GM19035 (cell line): ENCODE data around the gene UEVLD.
A peak's percentile ranks its signal among the peaks of the same experiment; 100 is the strongest.

Source experiments
- ATAC-seq: cut with Tn5 transposase; IDR thresholded peaks from one replicate; pipeline ENCODE4 v1.9.1; 2021; ENCODE audit not compliant: unreplicated experiment

UEVLD gene

DNA sequence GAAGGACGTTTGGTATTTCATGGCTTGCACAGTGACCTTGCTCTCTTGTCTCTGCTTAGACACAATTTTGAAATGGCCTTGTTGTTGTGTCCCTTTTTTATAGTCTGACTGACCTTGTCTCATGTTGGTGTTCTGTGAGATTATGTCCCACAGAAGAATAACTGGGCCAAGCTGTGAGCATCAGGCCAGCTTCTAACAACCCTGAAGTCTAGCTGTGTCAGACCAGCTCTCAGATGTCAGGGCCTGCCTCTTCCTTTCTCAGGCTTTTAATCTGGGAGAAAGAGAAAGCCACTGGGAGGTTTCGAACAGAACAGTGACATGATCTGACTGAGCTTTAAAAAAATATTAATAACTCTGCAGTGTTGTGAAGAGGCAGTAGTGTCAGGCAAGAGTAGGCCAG, 2.0 kb upstream of the UEVLD start:
- ATAC-seq: no peak

GRCh38 chr11:18581825-18582224, 6.7 kb downstream of the UEVLD start:
- ATAC-seq: no peak

- ATAC-seq: no peak
Measured at GRCh38 chr11:18580113-18580766, 8.3 kb downstream of the UEVLD start.

GRCh38 chr11:18578975-18579598, 9.4 kb downstream of the UEVLD start:
- no peak for ATAC-seq

- ATAC-seq: no peak
Measured at GRCh38 chr11:18575361-18575760, 13.2 kb downstream of the UEVLD start.

DNA sequence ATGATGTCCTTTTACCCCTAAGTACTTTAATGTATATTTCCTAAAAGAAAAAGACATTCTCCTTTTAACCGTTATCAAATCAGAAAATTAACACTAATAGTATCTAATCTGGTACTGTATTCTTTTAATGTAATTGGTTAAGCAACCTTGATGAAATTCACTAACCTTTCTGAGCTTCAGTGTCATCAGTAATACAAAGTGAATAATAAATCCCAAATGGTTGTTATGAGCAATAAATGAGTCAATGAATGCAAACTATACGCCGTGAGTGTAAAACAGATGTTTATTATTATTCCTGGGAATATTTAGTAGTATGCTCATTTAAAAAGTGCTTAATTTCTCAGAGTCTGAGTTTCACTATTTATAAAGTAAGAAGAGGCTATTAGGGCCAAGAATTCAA, 21.5 kb downstream of the UEVLD start:
- no peak for ATAC-seq

- no peak for ATAC-seq
Measured at GRCh38 chr11:18566406-18566805, 22.1 kb downstream of the UEVLD start.

GRCh38 chr11:18564149-18564548, 24.4 kb downstream of the UEVLD start:
- ATAC-seq: no peak

DNA sequence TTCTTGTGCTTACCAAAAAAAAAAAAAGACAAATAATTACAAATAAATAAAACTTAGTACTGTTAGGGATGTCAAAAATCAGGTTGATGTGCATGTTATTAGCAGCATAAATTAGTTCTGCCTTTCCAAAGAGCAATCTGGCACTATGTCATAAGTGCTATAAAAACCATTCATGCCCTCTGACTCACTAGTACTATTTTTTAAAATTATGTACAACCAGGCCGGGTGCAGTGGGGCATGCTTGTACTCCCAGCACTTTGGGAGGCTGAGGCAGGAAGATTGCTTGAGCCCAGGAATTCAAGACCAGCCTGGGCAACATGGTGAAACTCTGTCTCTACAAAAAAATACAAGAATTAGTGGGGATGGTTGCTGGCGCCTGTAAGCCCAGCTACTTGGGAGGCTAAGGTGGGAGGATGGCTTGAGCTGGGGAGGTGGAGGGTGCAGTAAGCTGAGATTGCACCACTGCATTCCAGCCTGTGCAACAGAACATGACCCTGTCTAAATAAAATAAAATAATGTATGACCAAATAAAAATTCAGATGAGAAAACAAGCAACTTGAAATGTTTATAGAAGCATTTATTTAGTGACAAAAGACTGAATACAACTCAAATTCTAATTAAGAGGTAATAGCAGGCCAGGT, 25.3 kb downstream of the UEVLD start:
- no peak for ATAC-seq

- ATAC-seq: no peak
Measured at GRCh38 chr11:18548001-18548400, 40.5 kb downstream of the UEVLD start.

DNA sequence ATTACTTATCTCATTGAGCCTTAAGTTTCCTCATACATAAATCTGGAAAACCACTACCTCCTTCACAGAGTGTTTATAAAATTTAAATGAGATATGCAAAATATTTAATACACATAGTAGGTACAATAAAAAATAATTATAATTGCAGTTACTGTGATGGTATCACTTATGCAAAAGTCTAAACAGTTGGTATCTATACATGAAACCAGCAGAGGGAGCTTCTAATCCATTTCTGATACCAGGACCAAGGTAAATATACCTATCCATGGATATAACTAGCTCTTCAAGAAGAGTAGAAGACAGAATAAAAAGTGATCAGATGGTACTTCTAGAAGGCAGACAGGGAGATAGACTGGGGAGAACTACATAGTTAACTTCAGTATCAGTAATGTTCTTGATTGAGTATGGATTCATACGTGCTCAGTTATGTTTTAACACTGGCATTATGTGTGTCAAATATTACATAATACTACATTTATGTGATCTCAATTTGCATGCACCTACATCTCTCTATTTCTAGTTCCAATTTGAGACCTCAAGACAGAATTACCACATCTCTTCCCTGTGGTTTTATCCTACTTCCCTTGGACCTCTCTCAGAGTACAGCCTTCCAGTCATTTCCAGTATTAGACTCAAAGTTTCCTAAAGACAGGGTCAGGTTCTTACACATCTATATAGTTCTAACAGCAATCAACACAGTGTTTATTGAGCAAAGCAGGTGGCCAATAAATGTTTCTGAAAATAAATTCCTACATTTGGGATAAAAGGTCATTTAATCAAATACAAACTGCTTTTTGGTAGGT, 48.1 kb downstream of the UEVLD start:
- ATAC-seq: no peak

GRCh38 chr11:18536209-18536608, 52.3 kb downstream of the UEVLD start:
- no peak for ATAC-seq

DNA sequence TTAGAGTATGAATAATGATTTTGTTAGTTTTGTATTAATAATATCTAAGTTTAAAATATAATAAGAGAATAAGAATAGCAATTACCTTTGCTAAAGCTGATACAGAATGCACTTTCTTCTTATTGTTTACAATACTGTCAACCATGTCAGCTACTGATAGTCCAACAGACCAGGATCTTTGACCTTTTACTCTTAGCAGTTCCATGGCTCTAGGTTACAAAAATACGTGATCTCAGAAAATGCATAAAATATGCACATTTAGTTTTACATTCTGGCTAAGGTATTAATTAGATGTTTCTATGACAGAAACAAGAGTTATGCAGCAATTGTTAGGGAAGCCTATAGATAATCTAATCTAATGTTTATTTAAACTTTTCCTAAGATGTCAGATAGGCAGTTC, 54.3 kb downstream of the UEVLD start:
- ATAC-seq: no peak

GRCh38 chr11:18533365-18533764, 55.2 kb downstream of the UEVLD start:
- no peak for ATAC-seq

- ATAC-seq: no peak
Measured at GRCh38 chr11:18527512-18527911, 61.0 kb downstream of the UEVLD start.

GRCh38 chr11:18526521-18527296, 61.8 kb downstream of the UEVLD start, which contains the start of gene TSG101:
TSS of gene TSG101 (minus strand) at chr11:18526942. CDS start at chr11:18526816, 126 bp downstream.
- peak; percentile 93 for ATAC-seq

DNA sequence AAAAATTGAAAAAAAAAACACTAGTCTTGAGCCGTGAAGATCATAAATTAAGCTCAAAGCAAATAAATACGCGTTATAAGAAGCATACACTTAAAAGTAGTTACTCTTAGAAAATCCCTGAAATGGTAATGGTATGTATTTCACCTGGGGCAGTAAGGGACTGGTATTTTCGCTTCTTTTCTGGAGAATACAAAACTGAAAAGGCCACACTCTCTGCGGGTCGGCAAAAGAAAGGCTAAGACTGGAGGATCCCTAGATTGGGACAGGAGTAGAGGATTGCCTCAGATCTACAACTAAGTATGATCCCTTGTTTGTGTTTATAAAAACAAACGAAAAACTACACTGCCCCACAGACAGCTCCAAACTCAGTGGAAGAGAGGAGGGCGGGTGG, 62.4 kb downstream of the UEVLD start:
- no peak for ATAC-seq

DNA sequence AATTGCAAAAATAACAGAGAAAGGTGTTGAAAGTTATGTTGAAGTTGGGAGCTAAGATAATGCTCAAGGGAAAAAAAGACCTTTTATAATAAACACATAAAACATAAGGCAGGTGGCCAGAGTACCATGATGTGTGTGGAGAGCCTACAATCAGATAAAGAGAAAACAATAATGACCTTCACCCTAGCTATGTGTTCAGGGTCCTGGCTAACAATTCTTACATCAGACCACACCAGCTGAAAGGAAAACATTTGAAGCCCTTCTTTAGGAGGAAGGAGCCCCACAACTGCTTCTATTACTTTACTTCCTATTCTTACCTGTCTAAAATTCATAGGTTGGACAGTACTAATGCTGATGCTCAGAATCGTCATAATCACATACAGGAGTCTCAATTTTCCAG, 64.3 kb downstream of the UEVLD start:
- ATAC-seq: no peak

GRCh38 chr11:18523084-18523483, 65.5 kb downstream of the UEVLD start:
- no peak for ATAC-seq

GRCh38 chr11:18522388-18522787, 66.1 kb downstream of the UEVLD start:
- ATAC-seq: no peak

- no peak for ATAC-seq
Measured at GRCh38 chr11:18521122-18521521, 67.4 kb downstream of the UEVLD start.
